Measurements from ENCODE around the gene TMEM62. TPM values are rescaled to one million over a fixed set of nuclear protein-coding genes. Genes with fewer than 3 reads are reported as not detected.
A peak's percentile ranks its signal among the peaks of the same experiment; 100 is the strongest.
"Not testable (repeated sequence)": the region's sequence is repeated elsewhere in the genome, so short reads cannot be mapped to it uniquely, and the experiment has no call there.

TMEM62 gene
- total RNA-seq, 1 experiment from 2014 or later = 12.5 TPM

- Histone ChIP-seq H3K4me1 (replicated peaks; ENCODE audit: insufficient read depth) (peaks cover 7% of the 10 kb centered on the region; the same call in 1 of the 2 replicates), H3K79me2 (ENCODE audit: low read depth) (no peaks in the 10 kb centered on the region), H2AFZ (no peak overlapping the region), H3K4me2 (no peak overlapping the region), H3K4me3 (no peak overlapping the region), H3K9me2 (ENCODE audit: insufficient read depth) (no peaks in the 10 kb centered on the region), H3K36me3 (ENCODE audit: low read depth) (no peaks in the 10 kb centered on the region), H4K20me1 (ENCODE audit: insufficient read depth) (no peaks in the 10 kb centered on the region), H3K27me3 (ENCODE audit: insufficient read depth, low read depth) (no peaks in the 10 kb centered on the region), H3K27ac (no peak overlapping the region), H3K9me3 (ENCODE audit: insufficient read depth, low read depth) (no peaks in the 10 kb centered on the region), H3F3A (ENCODE audit: insufficient read depth, low read depth) (peaks cover 5% of the 10 kb centered on the region; the same call in 1 of the 2 replicates)
- DNase-seq = peak in 1 of 2 experiments; percentile 34
- ChIA-PET POLR2A (ENCODE audit: unreplicated experiment) (interaction anchor here (0.6 kb wide), 1 partner anchor 83 kb away, joined by 5 read pairs; no protein-coding TSS in a partner anchor), CTCF (no interaction called here)
- intact Hi-C loops (cut with micrococcal nuclease; ENCODE audit: unreplicated experiment) = no loop called here
- BruUV-seq (replicated peaks) = no TSS peak
- TF ChIP-seq EZH2 (IDR thresholded peaks at IDR 0.05; ENCODE audit: low read depth) (no peak), CTCF (conservative IDR thresholded peaks at IDR 0.05) (no peak)
Observed at GRCh38 chr15:43127752-43128151, 5.6 kb upstream of the TMEM62 start.

DNA sequence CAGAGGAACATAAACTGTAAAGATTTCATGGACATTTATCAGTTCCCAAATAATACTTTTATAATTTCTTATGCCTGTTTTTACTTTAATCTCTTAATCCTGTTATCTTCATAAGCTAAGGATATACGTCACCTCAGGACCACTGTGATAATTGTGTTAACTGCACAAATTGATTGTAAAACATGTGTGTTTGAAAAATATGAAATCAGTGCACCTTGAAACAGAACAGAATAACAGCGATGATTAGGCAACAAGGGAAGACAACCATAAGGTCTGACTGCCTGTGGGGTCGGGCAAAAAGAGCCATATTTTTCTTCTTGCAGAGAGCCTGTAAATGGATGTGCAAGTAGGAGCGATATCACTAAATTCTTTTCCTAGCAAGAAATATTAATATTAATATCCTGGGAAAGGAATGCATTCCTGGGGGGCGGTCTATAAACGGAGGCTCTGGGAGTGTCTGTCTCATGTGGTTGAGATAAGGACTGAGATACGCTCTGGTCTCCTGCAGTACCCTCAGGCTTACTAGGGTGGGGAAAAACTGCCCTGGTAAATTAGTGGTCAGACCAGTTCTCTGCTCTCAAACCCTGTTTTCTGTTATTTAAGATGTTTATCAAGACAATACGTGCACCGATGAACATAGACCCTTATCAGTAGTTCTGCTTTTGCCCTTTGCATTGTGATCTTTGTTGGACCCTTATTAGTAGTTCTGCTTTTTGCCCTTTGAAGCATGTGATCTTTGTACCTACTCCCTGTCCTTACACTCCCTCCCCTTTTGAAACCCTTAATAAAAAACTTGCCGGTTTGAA lies 5.0 kb upstream of the TMEM62 start:
- CTCF ChIA-PET; H3K4me2 ChIP-seq; H3K9me2 ChIP-seq (ENCODE audit: insufficient read depth); H3K27ac ChIP-seq; H3K4me1 ChIP-seq (replicated peaks; ENCODE audit: insufficient read depth); H3K9me3 ChIP-seq (ENCODE audit: insufficient read depth, low read depth); H4K20me1 ChIP-seq (ENCODE audit: insufficient read depth); H3K36me3 ChIP-seq (ENCODE audit: low read depth); H3K27me3 ChIP-seq (ENCODE audit: insufficient read depth, low read depth); H3K4me3 ChIP-seq; DNase-seq; H2AFZ ChIP-seq; BruUV-seq (replicated peaks); H3F3A ChIP-seq (ENCODE audit: insufficient read depth, low read depth); H3K79me2 ChIP-seq (ENCODE audit: low read depth); intact Hi-C loops (cut with micrococcal nuclease; ENCODE audit: unreplicated experiment): not testable (repeated sequence)
- POLR2A ChIA-PET (ENCODE audit: unreplicated experiment) = interaction anchor here (0.6 kb wide), 1 partner anchor 83 kb away, joined by 5 read pairs; no protein-coding TSS in a partner anchor

- Histone ChIP-seq H3F3A (ENCODE audit: insufficient read depth, low read depth) (no peaks in the 10 kb centered on the region; the same call in 1 of the 2 replicates), H3K27ac (no peak overlapping the region), H3K36me3 (ENCODE audit: low read depth) (no peaks in the 10 kb centered on the region), H3K4me3 (no peak overlapping the region), H3K9me2 (ENCODE audit: insufficient read depth) (no peaks in the 10 kb centered on the region), H3K9me3 (ENCODE audit: insufficient read depth, low read depth) (no peaks in the 10 kb centered on the region), H3K4me1 (replicated peaks; ENCODE audit: insufficient read depth) (peaks cover 7% of the 10 kb centered on the region; the same call in 1 of the 2 replicates), H4K20me1 (ENCODE audit: insufficient read depth) (no peaks in the 10 kb centered on the region), H2AFZ (no peak overlapping the region), H3K27me3 (ENCODE audit: insufficient read depth, low read depth) (no peaks in the 10 kb centered on the region), H3K79me2 (ENCODE audit: low read depth) (no peaks in the 10 kb centered on the region), H3K4me2 (no peak overlapping the region)
- BruUV-seq (replicated peaks) = no TSS peak
- DNase-seq = no peak
- TF ChIP-seq EZH2 (IDR thresholded peaks at IDR 0.05; ENCODE audit: low read depth) = no peak
- no peak for TF ChIP-seq CTCF (conservative IDR thresholded peaks at IDR 0.05)
- CTCF ChIA-PET = no interaction called here
- intact Hi-C loops (cut with micrococcal nuclease; ENCODE audit: unreplicated experiment) = no loop called here
- POLR2A ChIA-PET (ENCODE audit: unreplicated experiment) = no interaction called here
Observed at GRCh38 chr15:43128980-43129335, 4.4 kb upstream of the TMEM62 start.

Measured in PC-9 (cell line).